ENCODE measurements around the gene PRSS57. TPM values are rescaled to one million over a fixed set of nuclear protein-coding genes. Genes with fewer than 3 reads are reported as not detected.

PRSS57 gene
- total and polyA plus RNA-seq, 2 of the 8 experiments (the other 6 are each of a cell fraction or from before 2014, with no cell fraction given) = not detected

DNA sequence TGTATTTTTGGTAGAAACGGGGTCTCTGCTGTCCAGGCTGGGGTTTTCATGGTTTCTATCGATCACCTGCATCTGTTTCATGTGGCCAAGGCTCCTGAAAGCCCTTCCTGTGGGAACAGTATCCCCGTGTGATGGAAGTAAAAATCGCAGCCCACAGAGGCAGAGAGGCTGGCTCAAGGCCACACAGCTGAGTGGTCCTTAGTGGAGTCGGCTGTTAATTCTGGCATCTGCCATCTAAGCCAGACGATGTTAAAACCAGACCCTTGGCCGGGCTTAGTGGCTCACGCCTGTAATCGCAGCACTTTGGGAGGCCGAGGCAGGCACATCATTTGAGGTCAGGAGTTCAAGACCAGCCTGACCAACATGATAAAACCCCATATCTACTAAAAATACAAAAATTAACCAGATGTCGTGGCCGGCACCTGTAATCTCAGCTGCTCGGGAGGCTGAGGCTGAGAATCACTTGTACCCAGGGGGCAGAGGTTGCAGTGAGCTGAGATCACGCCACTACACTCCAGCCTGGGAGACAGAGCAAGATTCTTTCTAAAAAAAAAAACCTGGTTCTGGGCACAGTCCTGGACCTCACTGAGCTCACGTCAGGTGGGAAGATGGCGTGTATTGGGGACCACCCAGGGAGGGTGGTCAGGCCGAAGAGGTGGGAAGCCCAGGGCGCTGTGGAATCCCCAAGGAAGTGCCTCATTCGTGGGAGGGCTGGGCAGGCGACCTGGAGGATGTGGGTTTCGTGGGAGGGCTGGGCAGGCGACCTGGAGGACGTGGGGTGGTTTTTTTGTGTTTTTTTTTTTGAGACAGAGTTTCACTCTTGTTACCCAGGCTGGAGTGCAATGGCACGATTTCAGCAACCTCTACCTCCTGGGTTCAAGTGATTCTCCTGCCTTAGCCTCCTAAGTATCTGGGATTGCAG, 37.2 kb upstream of the PRSS57 start:
- no peak overlapping the region for H2AFZ ChIP-seq (ENCODE audit: low read length)
- no peak overlapping the region for H3K4me3 ChIP-seq (ENCODE audit: extremely low read depth in 1 of 4, insufficient read depth in 2 of 4, low read depth in 3 of 4, low read length in 4 of 4)
- no peaks in the 10 kb centered on the region for H3K36me3 ChIP-seq (ENCODE audit: control insufficient read depth in 2 of 4, insufficient read depth in 4 of 4, low read length in 3 of 4)
- no peak overlapping the region for H3K14ac ChIP-seq (ENCODE audit: insufficient read length)
- H4K20me1 ChIP-seq (replicated peaks in 1 of 2; ENCODE audit: control insufficient read depth in 1 of 2, insufficient read depth in 2 of 2, low read length in 2 of 2) = peaks cover 0 to 9% of the 10 kb centered on the region in 2 experiments
- no peaks in the 10 kb centered on the region for H3K23me2 ChIP-seq (ENCODE audit: low read depth, low read length)
- no peak overlapping the region for H3K27ac ChIP-seq (ENCODE audit: low read depth, low read length)
- H3K4ac ChIP-seq (replicated peaks; ENCODE audit: insufficient read length, low read depth, low read length) = no peak overlapping the region
- H2AK5ac ChIP-seq (ENCODE audit: low read depth, low read length) = no peak overlapping the region
- FAIRE-seq = no peak
- H2BK120ac ChIP-seq (replicated peaks; ENCODE audit: low read depth, low read length) = no peak overlapping the region
- H2BK20ac ChIP-seq (ENCODE audit: low read length) = no peak overlapping the region
- no peak overlapping the region for H2BK15ac ChIP-seq (ENCODE audit: low read length)
- H2BK12ac ChIP-seq (ENCODE audit: low read depth, low read length) = no peak overlapping the region
- CTCF ChIA-PET (ENCODE audit: partially characterized antibody) = interaction anchor here (0.8 to 3.5 kb wide), 10 partner anchors 9 to 148 kb away, joined by 3 to 17 read pairs (median 5); partner anchors contain the start of gene RNF126
- POLR2A ChIA-PET (ENCODE audit: partially characterized antibody) = no interaction called here
- no peaks in the 10 kb centered on the region for H3K4me1 ChIP-seq (replicated peaks in 1 of 4; ENCODE audit: control insufficient read depth in 3 of 4, insufficient read depth in 4 of 4, low read length in 3 of 4)
- WGBS, 2 experiments (ENCODE audit: extremely low coverage in 1 of 2, insufficient coverage in 1 of 2, insufficient read length in 1 of 2, insufficient replicate concordance in 2 of 2, low coverage in 1 of 2, low lambda C conversion rate in 2 of 2, missing lambda C conversion rate in 1 of 2) = 87% methylated on average over 24 of the region's 24 CpGs; no CpG with 5 or more reads in 1 of the 2 experiments
- no peaks in the 10 kb centered on the region; the same call in 1 of the 2 replicates for H3K79me1 ChIP-seq (ENCODE audit: low read depth, low read length)
- no peak for DNase-seq (ENCODE audit: low read depth in 1 of 2, low spot score in 2 of 2)
- H4K5ac ChIP-seq (ENCODE audit: insufficient read length, low read depth, low read length) = no peak overlapping the region
- no peaks in the 10 kb centered on the region for H3K9me3 ChIP-seq (ENCODE audit: insufficient read depth in 2 of 2, low read depth in 1 of 2, low read length in 1 of 2)
- no peak overlapping the region for H4K91ac ChIP-seq (replicated peaks; ENCODE audit: insufficient read length, low read length)
- H3K4me2 ChIP-seq (ENCODE audit: insufficient read depth in 1 of 2, low read depth in 2 of 2, low read length in 2 of 2) = no peak overlapping the region
- H3K18ac ChIP-seq (ENCODE audit: extremely low read depth, low read length) = no peak overlapping the region
- TF ChIP-seq JUND (IDR thresholded peaks at IDR 0.05; ENCODE audit: low read length) = no peak
- no peak for TF ChIP-seq SRF (IDR thresholded peaks at IDR 0.05; ENCODE audit: low read depth, low read length)
- no peak for TF ChIP-seq KDM1A (IDR thresholded peaks at IDR 0.05; ENCODE audit: borderline replicate concordance, low read length)
- TF ChIP-seq, protein P1, sequence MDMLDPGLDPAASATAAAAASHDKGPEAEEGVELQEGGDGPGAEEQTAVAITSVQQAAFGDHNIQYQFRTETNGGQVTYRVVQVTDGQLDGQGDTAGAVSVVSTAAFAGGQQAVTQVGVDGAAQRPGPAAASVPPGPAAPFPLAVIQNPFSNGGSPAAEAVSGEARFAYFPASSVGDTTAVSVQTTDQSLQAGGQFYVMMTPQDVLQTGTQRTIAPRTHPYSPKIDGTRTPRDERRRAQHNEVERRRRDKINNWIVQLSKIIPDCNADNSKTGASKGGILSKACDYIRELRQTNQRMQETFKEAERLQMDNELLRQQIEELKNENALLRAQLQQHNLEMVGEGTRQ (IDR thresholded peaks at IDR 0.05; ENCODE audit: low read length) = no peak
- TF ChIP-seq SIRT6 (IDR thresholded peaks at IDR 0.05; ENCODE audit: low read length) = no peak
- TF ChIP-seq MAFK (IDR thresholded peaks at IDR 0.05; ENCODE audit: low read depth, low read length) = no peak
- no peak for TF ChIP-seq CTBP2 (IDR thresholded peaks at IDR 0.05; ENCODE audit: borderline replicate concordance, insufficient read depth, insufficient read length, low read length)
- TF ChIP-seq, protein P2, sequence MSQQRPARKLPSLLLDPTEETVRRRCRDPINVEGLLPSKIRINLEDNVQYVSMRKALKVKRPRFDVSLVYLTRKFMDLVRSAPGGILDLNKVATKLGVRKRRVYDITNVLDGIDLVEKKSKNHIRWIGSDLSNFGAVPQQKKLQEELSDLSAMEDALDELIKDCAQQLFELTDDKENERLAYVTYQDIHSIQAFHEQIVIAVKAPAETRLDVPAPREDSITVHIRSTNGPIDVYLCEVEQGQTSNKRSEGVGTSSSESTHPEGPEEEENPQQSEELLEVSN (IDR thresholded peaks at IDR 0.05) = no peak
- no peaks in the 10 kb centered on the region for H3K27me3 ChIP-seq (replicated peaks in 1 of 4; ENCODE audit: control insufficient read depth in 3 of 4, extremely low read depth in 1 of 4, insufficient read depth in 3 of 4, low read length in 3 of 4)
- H3K56ac ChIP-seq (replicated peaks; ENCODE audit: insufficient read length, low read depth, low read length) = no peak overlapping the region
- H3K9ac ChIP-seq (replicated peaks in 1 of 4; ENCODE audit: extremely low read depth in 1 of 4, low read depth in 3 of 4, low read length in 3 of 4) = no peak overlapping the region
- 0 out of 2 replicates have a peak overlapping the region, but pooled peaks have one; percentile 14 for H4K8ac ChIP-seq (ENCODE audit: extremely low read depth, insufficient read depth, low read length)
- no peak overlapping the region for H2BK5ac ChIP-seq (ENCODE audit: low read depth, low read length)
- no peaks in the 10 kb centered on the region for H3K79me2 ChIP-seq (ENCODE audit: control insufficient read depth in 1 of 2, insufficient read depth in 2 of 2, low read length in 2 of 2)
- H3K23ac ChIP-seq (ENCODE audit: insufficient read length) = no peak overlapping the region

All from H1 (cell line).